NCI-H446 treated with DMSO at 0.1 percent for 48 hours (cell line): ENCODE data around the gene FHIT.

ENCODE experiments used
- DNase-seq: peaks from one replicate; lab custom pipeline; 2025; lab: John Stamatoyannopoulos, UW

FHIT gene

GRCh38 chr3:60760145-60760544, 491.1 kb downstream of the FHIT start:
- no peak for DNase-seq

- no peak for DNase-seq
These were observed 491.8 kb downstream of the FHIT start for GRCh38 chr3:60759439-60759838.

GRCh38 chr3:60758831-60759230, 492.4 kb downstream of the FHIT start:
- no peak for DNase-seq

- DNase-seq: no peak
These were observed 493.1 kb downstream of the FHIT start for GRCh38 chr3:60758171-60758570.

- DNase-seq: peak; percentile 37
These were observed 493.5 kb downstream of the FHIT start for GRCh38 chr3:60757724-60758123.

GRCh38 chr3:60756241-60757030, 494.8 kb downstream of the FHIT start:
- no peak for DNase-seq

GRCh38 chr3:60755094-60755493, 496.2 kb downstream of the FHIT start:
- no peak for DNase-seq

- no peak for DNase-seq
These were observed 496.6 kb downstream of the FHIT start for GRCh38 chr3:60754617-60755016.

GRCh38 chr3:60752809-60753208, 498.4 kb downstream of the FHIT start:
- no peak for DNase-seq

GRCh38 chr3:60746695-60747416, 504.4 kb downstream of the FHIT start:
- no peak for DNase-seq

- DNase-seq: no peak
These were observed 505.1 kb downstream of the FHIT start for GRCh38 chr3:60746043-60746638.

GRCh38 chr3:60743631-60744164, 507.6 kb downstream of the FHIT start:
- peak; percentile 19 for DNase-seq

GRCh38 chr3:60742606-60743145, 508.6 kb downstream of the FHIT start:
- DNase-seq: no peak

- no peak for DNase-seq
These were observed 513.4 kb downstream of the FHIT start for GRCh38 chr3:60737633-60738399.

- DNase-seq: no peak
These were observed 520.9 kb downstream of the FHIT start for GRCh38 chr3:60730371-60730770.

- no peak for DNase-seq
These were observed 522.2 kb downstream of the FHIT start for GRCh38 chr3:60729056-60729455.

- no peak for DNase-seq
These were observed 523.2 kb downstream of the FHIT start for GRCh38 chr3:60728006-60728405.

- DNase-seq: peak; percentile 81
These were observed 530.5 kb downstream of the FHIT start for GRCh38 chr3:60720736-60721135.

GRCh38 chr3:60716573-60716972, 534.7 kb downstream of the FHIT start:
- no peak for DNase-seq

- DNase-seq: peak; percentile 98
These were observed 542.9 kb downstream of the FHIT start for GRCh38 chr3:60708191-60708975.

- DNase-seq: peak; percentile 55
These were observed 543.7 kb downstream of the FHIT start for GRCh38 chr3:60707452-60708020.
